GM12875 (cell line): ENCODE data around the gene AOAH.
"Not testable (repeated sequence)": the region's sequence is repeated elsewhere in the genome, so short reads cannot be mapped to it uniquely, and the experiment has no call there.

Experiments used
- H3K4me3 ChIP-seq: one replicate; pipeline ENCODE4 v1.5.1; 2011; ENCODE audit warnings: low read depth, low read length, control low read depth
- CTCF ChIP-seq: IDR thresholded peaks from 2 replicates; pipeline ENCODE4 v1.5.1; 2011; ENCODE audit warnings: low read depth, mild to moderate bottlenecking, control low read depth, inconsistent platforms, low read length, moderate library complexity, borderline replicate concordance; ENCODE audit not compliant: insufficient read depth

AOAH gene

GRCh38 chr7:36468370-36469101, 255.8 kb downstream of the AOAH start:
- no peak for TF ChIP-seq CTCF
- no peak overlapping the region for H3K4me3 ChIP-seq

DNA sequence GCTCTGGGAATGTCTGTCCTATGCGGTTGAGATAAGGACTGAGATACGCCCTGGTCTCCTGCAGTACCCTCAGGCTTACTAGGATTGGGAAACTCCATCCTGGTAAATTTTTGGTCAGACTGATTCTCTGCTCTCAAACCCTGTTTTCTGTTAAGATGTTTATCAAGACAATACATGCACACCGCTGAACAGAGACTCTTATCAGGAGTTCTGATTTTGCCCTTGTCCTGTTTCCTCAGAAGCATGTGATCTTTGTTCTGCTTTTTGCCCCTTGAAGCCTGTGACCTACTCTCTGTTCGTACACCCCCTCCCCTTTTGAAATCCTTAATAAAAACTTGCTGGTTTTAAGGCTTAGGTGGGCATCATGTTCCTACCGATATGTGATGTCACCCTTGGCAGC, 258.3 kb downstream of the AOAH start:
- H3K4me3 ChIP-seq: not testable (repeated sequence)

DNA sequence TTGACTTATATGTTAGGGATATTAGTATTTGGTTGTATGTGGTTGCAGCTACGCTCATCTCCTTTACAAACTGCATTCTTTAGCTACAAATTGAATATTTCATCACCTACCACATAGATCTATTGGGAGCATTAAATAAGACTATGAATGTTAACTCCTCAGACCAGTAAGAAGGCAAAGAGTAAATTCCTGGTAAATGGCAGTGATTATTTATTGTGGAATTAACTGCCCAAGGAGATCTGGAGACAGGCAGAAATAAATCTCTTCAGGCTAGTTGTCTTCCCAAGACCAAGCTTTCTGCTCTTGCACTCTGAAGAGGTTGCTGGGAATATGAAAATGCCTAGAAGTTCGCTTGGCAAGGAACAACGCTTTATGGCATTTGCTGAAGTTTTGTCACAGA, 260.0 kb downstream of the AOAH start:
- H3K4me3 ChIP-seq: no peak overlapping the region
- TF ChIP-seq CTCF: no peak
